Astrocyte (in vitro differentiated cells and primary cell): Measurements from ENCODE around the gene AMOTL1. TPM values are rescaled to one million over a fixed set of nuclear protein-coding genes. Genes with fewer than 3 reads are reported as not detected.
A peak's percentile ranks its signal among the peaks of the same experiment; 100 is the strongest.

Experiments used
- DNase-seq: peaks from one replicate; pipeline ENCODE4 v3.0.0-alpha.2; 2010; ENCODE audit warnings: low read depth
- FAIRE-seq: peaks from 2 replicates; lab custom pipeline; 2011; peaks lifted over from hg19 to GRCh38; lab: Jason Lieb, UNC
- H2AFZ ChIP-seq: 2 replicates; pipeline ENCODE4 v1.6.0; 2012; ENCODE audit warnings: low read depth, low read length, inconsistent platforms
- H3K27ac ChIP-seq: 2 replicates; pipeline ENCODE4 v1.5.1; 2011; ENCODE audit warnings: low read depth, low read length, inconsistent platforms
- H3K27me3 ChIP-seq: 2 replicates; pipeline ENCODE4 v1.6.0; 2011; ENCODE audit warnings: low read length, inconsistent platforms; ENCODE audit not compliant: insufficient read depth
- H3K36me3 ChIP-seq: 2 replicates; pipeline ENCODE4 v1.5.1; 2011; ENCODE audit warnings: low read length, inconsistent platforms; ENCODE audit not compliant: insufficient read depth
- H3K4me1 ChIP-seq: 2 replicates; pipeline ENCODE4 v1.5.1; 2011; ENCODE audit warnings: low read length, inconsistent platforms; ENCODE audit not compliant: insufficient read depth
- H3K4me2 ChIP-seq: 2 replicates; pipeline ENCODE4 v1.6.0; 2012; ENCODE audit warnings: low read length, inconsistent platforms
- H3K4me3 ChIP-seq: 2 replicates; pipeline ENCODE4 v1.5.1; 2011; ENCODE audit warnings: low read depth, mild to moderate bottlenecking, low read length, inconsistent platforms; ENCODE audit not compliant: insufficient read depth
- H3K79me2 ChIP-seq: 2 replicates; pipeline ENCODE4 v1.6.0; 2012; ENCODE audit warnings: mild to moderate bottlenecking, low read length, inconsistent platforms; ENCODE audit not compliant: insufficient read depth
- H3K9ac ChIP-seq: 2 replicates; pipeline ENCODE4 v1.6.0; 2012; ENCODE audit warnings: mild to moderate bottlenecking, low read length, inconsistent platforms
- H3K9me3 ChIP-seq: 2 replicates; pipeline ENCODE4 v1.5.1; 2012; ENCODE audit warnings: low read depth, mild to moderate bottlenecking, low read length, inconsistent platforms; ENCODE audit not compliant: insufficient read depth
- H4K20me1 ChIP-seq: 2 replicates; pipeline ENCODE4 v1.6.0; 2012; ENCODE audit warnings: low read length, inconsistent platforms; ENCODE audit not compliant: insufficient read depth
- H3K27ac Mint-ChIP-seq: one replicate; pipeline ENCODE4 v1.8.0; 2021; ENCODE audit warnings: mild to moderate bottlenecking, mixed read lengths; ENCODE audit not compliant: unreplicated experiment
- H3K27me3 Mint-ChIP-seq: one replicate; pipeline ENCODE4 v1.8.0; 2021; ENCODE audit warnings: low read depth, mixed read lengths; ENCODE audit not compliant: unreplicated experiment
- H3K36me3 Mint-ChIP-seq: one replicate; pipeline ENCODE4 v1.8.0; 2021; ENCODE audit warnings: low read depth, mixed read lengths; ENCODE audit not compliant: unreplicated experiment
- H3K4me1 Mint-ChIP-seq: one replicate; pipeline ENCODE4 v1.8.0; 2021; ENCODE audit warnings: low read depth, mixed read lengths; ENCODE audit not compliant: unreplicated experiment
- H3K4me3 Mint-ChIP-seq: one replicate; pipeline ENCODE4 v1.8.0; 2021; ENCODE audit warnings: mild to moderate bottlenecking, moderate library complexity, mixed read lengths; ENCODE audit not compliant: unreplicated experiment
- H3K9me3 Mint-ChIP-seq: one replicate; pipeline ENCODE4 v1.8.0; 2021; ENCODE audit warnings: mild to moderate bottlenecking, mixed read lengths; ENCODE audit not compliant: unreplicated experiment
- EZH2 ChIP-seq: IDR thresholded peaks from 2 replicates; pipeline ENCODE4 v1.6.1; 2012; ENCODE audit warnings: mild to moderate bottlenecking, low read length, inconsistent platforms; ENCODE audit not compliant: insufficient read depth
- total RNA-seq: library from RNA; stranded (reverse); gene quantifications from 2 replicates; pipeline ENCODE4 v1.2.1, GENCODE V29; 2021
- TF ChIP-seq, protein P1 (sequence below): IDR thresholded peaks from 2 replicates; pipeline ENCODE4 v1.5.1; 2011; ENCODE audit warnings: low read depth, mild to moderate bottlenecking, inconsistent platforms, low read length, moderate library complexity; ENCODE audit not compliant: insufficient read depth

AMOTL1 gene
- total RNA-seq, 1 donor from 2014 or later, result 47.8 TPM

GRCh38 chr11:94862926-94863880 is 95.0 kb downstream of the AMOTL1 start:
- peak; percentile 78 for DNase-seq
- Mint-ChIP-seq H3K27ac (peak overlapping the region; percentile 75), H3K36me3 (peaks cover 47% of the 10 kb centered on the region), H3K4me3 (no peak overlapping the region), H3K4me1 (peaks cover 14% of the 10 kb centered on the region), H3K9me3 (no peaks in the 10 kb centered on the region), H3K27me3 (no peaks in the 10 kb centered on the region)
- no peak overlapping the region for H3K4me3 ChIP-seq
- H3K4me2 ChIP-seq, result peak overlapping the region; percentile 38
- peaks cover 11% of the 10 kb centered on the region for H3K79me2 ChIP-seq
- H3K27me3 ChIP-seq, result no peaks in the 10 kb centered on the region
- no peaks in the 10 kb centered on the region for H4K20me1 ChIP-seq
- H3K9me3 ChIP-seq, result no peaks in the 10 kb centered on the region
- TF ChIP-seq, protein P1, sequence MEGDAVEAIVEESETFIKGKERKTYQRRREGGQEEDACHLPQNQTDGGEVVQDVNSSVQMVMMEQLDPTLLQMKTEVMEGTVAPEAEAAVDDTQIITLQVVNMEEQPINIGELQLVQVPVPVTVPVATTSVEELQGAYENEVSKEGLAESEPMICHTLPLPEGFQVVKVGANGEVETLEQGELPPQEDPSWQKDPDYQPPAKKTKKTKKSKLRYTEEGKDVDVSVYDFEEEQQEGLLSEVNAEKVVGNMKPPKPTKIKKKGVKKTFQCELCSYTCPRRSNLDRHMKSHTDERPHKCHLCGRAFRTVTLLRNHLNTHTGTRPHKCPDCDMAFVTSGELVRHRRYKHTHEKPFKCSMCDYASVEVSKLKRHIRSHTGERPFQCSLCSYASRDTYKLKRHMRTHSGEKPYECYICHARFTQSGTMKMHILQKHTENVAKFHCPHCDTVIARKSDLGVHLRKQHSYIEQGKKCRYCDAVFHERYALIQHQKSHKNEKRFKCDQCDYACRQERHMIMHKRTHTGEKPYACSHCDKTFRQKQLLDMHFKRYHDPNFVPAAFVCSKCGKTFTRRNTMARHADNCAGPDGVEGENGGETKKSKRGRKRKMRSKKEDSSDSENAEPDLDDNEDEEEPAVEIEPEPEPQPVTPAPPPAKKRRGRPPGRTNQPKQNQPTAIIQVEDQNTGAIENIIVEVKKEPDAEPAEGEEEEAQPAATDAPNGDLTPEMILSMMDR, result no peak
- no peak for TF ChIP-seq EZH2
- peaks cover 51% of the 10 kb centered on the region for H3K36me3 ChIP-seq
- peaks cover 29% of the 10 kb centered on the region for H3K4me1 ChIP-seq
- H3K27ac ChIP-seq, result peak overlapping the region; percentile 84
- no peak overlapping the region for H2AFZ ChIP-seq
- peak overlapping the region; percentile 69 for H3K9ac ChIP-seq
- peak; percentile 49 for FAIRE-seq

DNA sequence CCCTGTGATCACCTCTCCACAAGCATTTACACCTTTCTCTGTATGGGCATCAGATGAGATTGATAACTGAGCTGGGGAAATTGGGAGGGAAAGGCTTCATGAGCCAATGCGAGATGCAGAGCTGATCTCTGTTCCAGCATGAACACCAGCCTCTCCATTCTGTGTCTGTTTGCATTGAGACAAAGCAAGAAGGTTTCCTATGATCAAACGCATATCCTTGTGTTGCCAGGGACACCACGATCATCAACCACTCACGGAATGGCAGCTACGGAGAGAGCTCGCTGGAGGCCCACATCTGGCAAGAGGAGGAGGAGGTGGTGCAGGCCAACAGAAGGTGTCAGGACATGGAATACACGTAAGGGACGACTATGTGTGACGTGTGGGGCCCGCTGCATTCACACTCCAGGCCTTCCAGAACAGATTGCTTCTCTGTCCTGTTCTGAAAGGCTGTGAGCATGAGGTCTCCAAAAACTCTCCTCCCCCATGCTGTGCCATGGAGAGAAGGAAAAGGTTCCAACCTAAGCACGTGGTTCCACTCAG is 96.4 kb downstream of the AMOTL1 start:
- no peak for FAIRE-seq
- H3K36me3 Mint-ChIP-seq, result peaks cover 41% of the 10 kb centered on the region
- no peak overlapping the region for H3K9ac ChIP-seq

More for the DNA sequence above, 96.4 kb downstream of the AMOTL1 start:
- Mint-ChIP-seq H3K4me3 (no peak overlapping the region), H3K9me3 (no peaks in the 10 kb centered on the region), H3K4me1 (peaks cover 14% of the 10 kb centered on the region), H3K27me3 (no peaks in the 10 kb centered on the region), H3K27ac (no peak overlapping the region)
- no peak overlapping the region for H3K4me2 ChIP-seq
- peak overlapping the region; percentile 84 for H3K27ac ChIP-seq
- no peak for DNase-seq
- no peak for TF ChIP-seq EZH2
- TF ChIP-seq, protein P1, result no peak
- H3K27me3 ChIP-seq, result no peaks in the 10 kb centered on the region
- H4K20me1 ChIP-seq, result no peaks in the 10 kb centered on the region
- H3K9me3 ChIP-seq, result no peaks in the 10 kb centered on the region
- H3K36me3 ChIP-seq, result peaks cover 52% of the 10 kb centered on the region
- H3K4me3 ChIP-seq, result no peak overlapping the region
- peaks cover 29% of the 10 kb centered on the region for H3K4me1 ChIP-seq
- peaks cover 11% of the 10 kb centered on the region for H3K79me2 ChIP-seq
- no peak overlapping the region for H2AFZ ChIP-seq
